HG03135 (cell line): Measurements from ENCODE around the gene BCR.

Experiments used
- ATAC-seq: cut with Tn5 transposase; IDR thresholded peaks from one replicate; pipeline ENCODE4 v1.9.1; 2021; ENCODE audit warnings: mild to moderate bottlenecking, moderate library complexity; ENCODE audit not compliant: unreplicated experiment

BCR gene

DNA sequence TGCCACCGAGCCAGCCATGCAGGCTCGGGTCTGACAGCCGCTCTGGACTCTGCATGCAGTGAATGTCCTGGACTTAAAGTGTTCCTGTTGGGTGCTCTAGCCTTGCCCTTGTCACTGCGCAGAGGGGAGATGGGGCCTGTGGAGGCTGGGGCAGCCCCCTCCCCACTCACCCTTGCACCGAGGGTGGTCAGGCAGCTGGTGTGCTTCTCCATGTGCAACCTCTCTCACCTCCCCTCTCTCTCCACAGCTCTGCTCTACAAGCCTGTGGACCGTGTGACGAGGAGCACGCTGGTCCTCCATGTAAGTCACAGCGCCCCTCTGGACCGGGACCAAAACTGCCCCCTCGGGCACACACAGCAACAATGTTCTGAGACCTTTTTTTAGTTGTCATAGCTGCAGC lies 92.5 kb downstream of the BCR start:
- no peak for ATAC-seq

GRCh38 chr22:23273445-23274145 lies 93.3 kb downstream of the BCR start:
- no peak for ATAC-seq

- ATAC-seq: no peak
Measured at GRCh38 chr22:23274146-23274526, 93.8 kb downstream of the BCR start.

DNA sequence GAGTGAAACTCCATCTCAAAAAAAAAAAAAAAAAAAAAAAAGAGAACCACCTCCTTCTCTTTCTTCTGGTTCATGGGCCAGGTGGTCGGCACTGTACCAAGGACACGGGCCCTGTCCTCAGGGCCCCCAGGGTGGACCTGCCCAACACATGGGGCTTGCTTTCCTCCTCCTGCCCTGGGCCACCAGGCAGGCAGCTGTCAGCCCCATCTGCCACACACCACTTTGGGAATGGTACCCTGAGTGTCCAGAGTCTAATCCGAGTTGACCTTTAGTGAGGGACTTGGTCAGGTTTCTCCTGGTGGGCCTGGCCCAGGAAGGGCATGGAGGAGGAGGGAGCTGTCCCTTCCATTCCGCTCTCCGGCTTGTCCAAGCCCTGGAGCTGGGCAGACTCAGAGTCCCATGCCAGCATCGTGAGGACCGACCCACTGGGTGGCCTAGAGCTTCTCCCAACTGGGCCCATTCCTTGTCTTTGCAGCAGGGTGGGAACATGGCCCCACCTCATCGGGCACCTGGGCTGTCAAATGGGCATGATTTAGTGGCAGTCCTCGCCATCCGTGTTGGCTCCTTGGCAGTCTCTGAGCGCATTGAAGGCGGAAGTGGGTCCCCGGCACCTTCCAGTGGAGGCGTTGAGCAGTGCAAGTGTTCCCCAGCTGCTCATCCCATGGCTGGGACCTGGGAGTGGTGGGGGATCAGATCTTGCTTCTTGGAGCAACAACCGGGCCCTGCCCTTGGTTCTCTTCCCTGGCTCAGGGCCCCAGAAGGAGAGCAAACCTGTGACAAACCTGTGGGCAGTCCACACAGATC lies 94.8 kb downstream of the BCR start:
- no peak for ATAC-seq

GRCh38 chr22:23275751-23276150 lies 95.4 kb downstream of the BCR start:
- no peak for ATAC-seq

GRCh38 chr22:23276656-23277582 lies 96.6 kb downstream of the BCR start:
- no peak for ATAC-seq

DNA sequence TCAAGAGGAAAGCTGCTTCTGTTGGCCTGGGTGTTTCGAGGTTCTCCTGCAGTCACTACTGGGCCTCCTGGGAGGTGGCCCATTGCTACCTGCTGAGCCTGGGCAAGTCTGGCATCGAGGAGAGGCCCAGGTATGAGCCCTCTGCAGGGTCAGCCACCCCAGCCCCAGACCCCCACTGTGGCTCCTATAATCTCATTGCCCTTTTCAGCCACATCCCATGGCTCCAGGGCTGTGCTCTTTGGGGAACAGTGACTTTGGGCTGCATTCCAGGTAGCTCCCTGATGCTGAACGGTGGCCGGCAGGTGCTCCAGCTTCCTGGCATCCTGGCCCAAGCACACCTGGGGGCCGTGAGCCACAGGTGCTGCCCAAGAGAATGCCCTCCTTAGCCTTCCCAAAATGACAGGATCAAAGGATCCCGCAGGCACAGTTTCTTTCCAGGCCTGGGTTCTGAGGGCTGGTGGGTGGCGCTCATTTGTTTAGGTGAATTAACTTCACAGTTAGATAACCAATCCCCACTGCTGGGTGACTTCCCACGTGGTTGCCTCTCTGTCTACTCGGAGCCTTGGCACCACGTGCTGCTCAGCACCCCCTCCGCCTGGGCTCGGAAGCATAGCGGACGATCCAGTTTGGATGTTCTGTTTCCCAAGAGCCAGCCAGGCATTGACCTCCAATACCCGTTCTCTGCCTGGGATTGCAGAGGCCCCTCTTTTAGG lies 97.4 kb downstream of the BCR start:
- no peak for ATAC-seq

DNA sequence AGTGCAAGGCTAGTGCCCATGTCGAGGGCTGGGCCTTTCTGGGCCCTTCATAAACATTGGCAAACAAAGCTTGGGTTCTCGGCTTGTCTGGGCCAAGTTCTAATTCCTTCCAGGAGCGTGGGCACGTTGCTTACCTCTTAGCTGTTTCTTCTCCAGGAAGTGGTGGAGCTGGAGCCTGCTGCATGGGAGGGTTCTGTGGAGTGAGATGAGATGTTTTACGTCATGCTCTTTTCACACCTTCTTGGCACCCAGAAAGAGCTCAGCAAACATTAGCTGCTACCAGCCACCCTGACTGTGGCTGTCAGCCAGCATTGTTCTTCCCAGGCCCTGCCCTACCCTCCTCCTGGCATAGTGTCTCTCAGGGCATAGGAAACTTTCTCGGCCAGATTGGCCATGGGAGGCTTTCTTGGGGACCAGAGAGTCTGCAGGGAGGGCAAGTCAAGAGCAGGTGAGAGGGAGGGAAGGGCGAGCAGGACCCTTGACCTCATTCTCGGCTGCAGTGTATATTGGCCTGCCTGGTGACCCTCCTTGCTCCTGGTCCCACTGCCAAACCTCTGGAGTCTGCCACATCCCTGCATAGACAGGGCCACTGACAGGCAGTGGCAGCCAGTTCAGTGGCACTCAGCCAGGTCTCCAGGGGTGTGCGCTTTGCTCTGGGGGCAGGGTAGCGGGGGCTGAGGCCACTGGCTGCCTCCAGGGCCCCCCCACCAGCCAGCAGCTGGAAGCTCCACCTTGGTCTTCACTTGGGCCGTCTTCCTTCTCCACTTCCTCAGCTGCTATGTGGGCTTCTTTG lies 98.8 kb downstream of the BCR start:
- ATAC-seq: no peak

DNA sequence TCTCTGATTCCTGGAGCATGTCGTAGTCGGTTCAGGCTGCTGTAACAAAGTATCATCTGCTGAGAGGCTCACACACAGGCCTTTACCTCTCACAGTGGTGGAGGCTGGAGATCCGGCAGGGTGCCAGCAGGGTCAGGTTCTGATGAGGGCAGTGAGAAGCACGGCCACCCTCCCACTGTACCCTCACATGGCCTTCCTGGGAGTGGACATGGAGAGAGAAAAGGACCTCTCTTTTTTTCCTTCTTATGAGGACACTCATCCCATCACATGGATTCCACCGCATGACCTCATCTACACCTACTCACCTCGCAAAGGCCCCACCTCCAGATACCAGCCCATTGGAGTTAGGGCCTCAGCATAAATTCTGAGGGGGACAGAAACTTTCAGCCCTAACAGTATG lies 99.5 kb downstream of the BCR start:
- no peak for ATAC-seq

DNA sequence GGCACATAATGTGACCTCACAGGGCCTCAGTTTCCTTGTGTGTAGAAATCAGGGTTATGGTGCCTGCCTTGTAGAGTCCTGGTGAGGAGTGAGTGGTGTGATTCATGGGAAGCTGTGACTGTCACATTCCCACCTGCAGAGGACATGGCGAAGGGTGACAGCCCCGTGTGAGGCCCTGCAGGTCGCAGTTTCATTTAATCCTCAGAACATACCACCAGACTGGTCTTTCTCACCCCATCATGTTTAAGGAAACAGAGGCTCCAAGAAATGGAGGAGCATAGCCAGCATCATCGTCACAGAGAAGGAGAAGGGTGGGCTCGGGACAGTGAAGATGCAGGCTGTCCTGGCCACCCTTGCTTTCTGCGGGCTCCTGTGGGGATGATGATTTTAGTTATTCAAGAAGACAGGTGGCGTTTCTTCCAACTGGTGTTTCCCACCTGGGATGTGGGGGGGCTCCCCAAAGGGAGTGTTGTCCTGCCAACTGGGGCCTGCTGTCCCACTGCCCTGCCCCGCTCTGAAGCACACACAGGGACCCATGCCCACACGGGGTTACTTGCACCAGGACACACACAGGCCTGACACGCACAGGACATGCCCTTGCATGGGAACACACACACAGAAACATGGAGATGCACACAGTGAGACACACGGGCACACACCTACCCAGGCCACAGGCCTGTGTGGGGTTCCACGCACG lies 100.2 kb downstream of the BCR start:
- ATAC-seq: no peak

DNA sequence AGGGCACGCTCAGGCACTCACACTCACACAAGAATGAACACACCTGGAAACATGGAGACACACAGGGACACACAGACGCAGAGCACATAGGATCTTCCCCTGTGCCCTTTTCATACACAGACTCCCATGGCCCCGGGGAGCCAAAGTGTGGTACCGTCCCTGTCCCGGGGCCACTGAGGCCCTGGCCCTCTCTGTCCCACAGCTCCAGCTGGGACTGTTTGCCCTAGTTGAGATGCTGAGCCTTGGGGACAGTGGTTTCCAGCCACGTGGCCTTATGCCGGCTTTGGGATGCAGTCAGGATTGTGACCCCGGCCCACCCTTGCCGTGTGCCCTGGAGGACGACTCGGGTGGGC lies 100.7 kb downstream of the BCR start:
- ATAC-seq: no peak

DNA sequence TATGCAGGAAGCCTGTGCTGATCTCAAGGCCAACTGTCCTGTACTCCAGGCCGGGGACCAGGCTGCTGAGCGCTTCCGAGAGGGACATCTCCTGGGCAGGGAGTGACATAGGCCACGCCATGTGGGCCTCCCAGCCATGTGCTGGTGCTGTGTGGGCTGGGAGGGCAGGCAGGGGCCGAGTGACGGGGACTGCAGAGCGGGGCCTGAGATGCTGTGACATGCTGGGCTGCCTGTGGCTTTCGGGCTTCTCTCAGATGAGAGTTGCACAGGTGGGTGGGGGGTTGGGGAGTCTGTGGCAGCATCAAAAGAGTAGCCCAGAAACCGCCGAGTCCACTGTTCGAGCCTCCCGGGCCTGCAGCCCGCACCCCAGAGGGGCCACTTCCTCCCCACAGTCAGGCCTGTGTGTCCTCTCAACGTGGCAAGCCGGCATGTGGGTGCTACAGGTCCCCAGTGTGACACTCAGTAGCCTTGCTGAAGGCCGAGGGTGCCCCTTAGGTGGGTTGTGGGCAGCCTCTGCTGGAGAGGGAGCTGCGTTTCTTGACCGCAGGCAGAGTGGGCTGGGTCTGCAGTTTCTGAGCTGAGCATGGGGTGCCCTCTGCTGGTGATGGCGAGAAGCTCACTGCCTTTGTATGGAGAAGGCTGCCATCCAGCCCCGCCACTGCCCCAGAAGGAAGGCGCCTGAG lies 101.2 kb downstream of the BCR start:
- no peak for ATAC-seq

- ATAC-seq: no peak
Measured at GRCh38 chr22:23282089-23282501, 101.8 kb downstream of the BCR start.

- ATAC-seq: no peak
Measured at GRCh38 chr22:23282516-23282915, 102.2 kb downstream of the BCR start.

DNA sequence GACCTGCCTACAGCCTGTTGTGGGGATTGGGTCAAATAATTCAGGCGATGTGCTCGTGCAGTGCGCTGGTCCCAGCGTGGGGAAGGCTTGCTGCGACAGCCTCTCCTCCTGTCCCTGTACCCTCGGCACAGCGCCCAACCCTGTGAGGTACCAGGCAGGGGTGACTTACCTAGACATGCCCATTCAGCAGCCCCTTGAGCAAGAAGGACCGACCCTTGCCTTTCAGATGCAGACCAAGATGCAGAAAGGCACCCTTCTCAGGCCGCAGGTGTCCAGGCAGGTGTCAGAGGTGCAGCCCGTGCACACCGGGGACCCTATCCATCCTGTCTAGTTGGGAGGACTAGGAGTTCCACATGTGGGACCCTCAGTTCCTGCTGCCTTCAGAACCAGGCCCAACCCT lies 102.7 kb downstream of the BCR start:
- no peak for ATAC-seq

GRCh38 chr22:23283591-23284503 lies 103.5 kb downstream of the BCR start:
- no peak for ATAC-seq

- ATAC-seq: no peak
Measured at GRCh38 chr22:23284504-23285033, 104.3 kb downstream of the BCR start.

GRCh38 chr22:23285236-23285635 lies 104.9 kb downstream of the BCR start:
- ATAC-seq: no peak
